Fibroblast of lung (primary cell): ENCODE measurements around the gene OR6S1. TPM values are rescaled to one million over a fixed set of nuclear protein-coding genes. Genes with fewer than 3 reads are reported as not detected.

Experiments used
- DNase-seq, 2 donors: peaks; one replicate each; pipeline versions ENCODE4 v3.0.0 to v3.0.0-alpha.2; 2010; ENCODE audit warnings: low read depth in 2 of 2
- H2AFZ ChIP-seq: 2 replicates; pipeline ENCODE4 v1.5.1; 2012; ENCODE audit warnings: low read length, control low read depth, inconsistent platforms
- H3K27ac ChIP-seq: 2 replicates; pipeline ENCODE4 v1.5.1; 2011; ENCODE audit warnings: low read length, control low read depth; ENCODE audit not compliant: insufficient read depth
- H3K27me3 ChIP-seq: 2 replicates; pipeline ENCODE4 v1.5.1; 2011; ENCODE audit warnings: mild to moderate bottlenecking, low read length; ENCODE audit not compliant: control insufficient read depth, insufficient read depth
- H3K36me3 ChIP-seq: 2 replicates; pipeline ENCODE4 v1.5.1; 2011; ENCODE audit warnings: low read length; ENCODE audit not compliant: control insufficient read depth, insufficient read depth
- H3K4me1 ChIP-seq: 2 replicates; pipeline ENCODE4 v1.5.1; 2011; ENCODE audit warnings: low read length; ENCODE audit not compliant: control insufficient read depth, insufficient read depth; ENCODE audit errors: extremely low read depth
- H3K4me2 ChIP-seq: 2 replicates; pipeline ENCODE4 v1.5.1; 2011; ENCODE audit warnings: low read length, control low read depth; ENCODE audit not compliant: insufficient read depth; ENCODE audit errors: extremely low read depth
- H3K4me3 ChIP-seq, 4 experiments: fragments of 200-600 bp in 1 of 4; sonication (generic) in 1 of 4; replicated peaks in 1 of 4; 2 replicates each; pipeline ENCODE4 v1.5.1; 2011 to 2016; ENCODE audit warnings: low read length in 4 of 4, low read depth in 3 of 4, mild to moderate bottlenecking in 3 of 4, control low read depth in 2 of 4, inconsistent platforms in 1 of 4, mixed read lengths in 1 of 4; ENCODE audit not compliant: insufficient read depth in 1 of 4; ENCODE audit errors: control extremely low read depth in 1 of 4
- H3K79me2 ChIP-seq: 2 replicates; pipeline ENCODE4 v1.5.1; 2012; ENCODE audit warnings: mild to moderate bottlenecking, low read length, inconsistent platforms; ENCODE audit not compliant: control insufficient read depth, insufficient read depth
- H3K9ac ChIP-seq: 2 replicates; pipeline ENCODE4 v1.5.1; 2011; ENCODE audit warnings: mild to moderate bottlenecking, low read length, control low read depth; ENCODE audit not compliant: insufficient read depth
- H3K9me3 ChIP-seq: 2 replicates; pipeline ENCODE4 v1.5.1; 2012; ENCODE audit warnings: low read depth, low read length; ENCODE audit not compliant: control insufficient read depth, insufficient read depth
- H4K20me1 ChIP-seq: 2 replicates; pipeline ENCODE4 v1.5.1; 2011; ENCODE audit warnings: low read length; ENCODE audit not compliant: control insufficient read depth, insufficient read depth; ENCODE audit errors: extremely low read depth
- CTCF ChIP-seq, 2 donors: IDR thresholded peaks in 1 of 2; conservative IDR thresholded peaks in 1 of 2; 1 replicate in 1 of 2; 2 replicates in 1 of 2; pipeline ENCODE4 v1.5.1; 2011 to 2012; ENCODE audit warnings: low read length in 2 of 2, control low read depth in 1 of 2, inconsistent platforms in 1 of 2, low read depth in 1 of 2, mild to moderate bottlenecking in 1 of 2
- EZH2 ChIP-seq: IDR thresholded peaks from 2 replicates; pipeline ENCODE4 v1.5.1; 2012; ENCODE audit warnings: low read length, control low read depth, mild to moderate bottlenecking; ENCODE audit errors: missing control alignments
- polyA plus RNA-seq, 2 donors: library from polyadenylated mRNA; depleted of rRNA in 1 of 2; stranded (reverse) in 1 of 2; unstranded in 1 of 2; fragments of >200 nt; gene quantifications; 2 replicates each; pipeline ENCODE4 v1.2.1, GENCODE V29; 2011 to 2012; ENCODE audit warnings: missing spikeins in 1 of 2
- total RNA-seq: library from RNA; depleted of rRNA; stranded (reverse); fragments of >200 nt; gene quantifications from 2 replicates; pipeline ENCODE4 v1.2.1, GENCODE V29; 2014

Gene OR6S1
- total and polyA plus RNA-seq, 2 donors (not counting 1 experiment from before 2014, with no cell fraction given) = not detected

- Histone ChIP-seq H3K79me2 (no peaks in the 10 kb centered on the region), H3K4me2 (peak overlapping the region; percentile 96), H3K27me3 (no peaks in the 10 kb centered on the region), H3K4me1 (no peaks in the 10 kb centered on the region), H3K27ac (peak overlapping the region; percentile 99), H3K36me3 (no peaks in the 10 kb centered on the region), H4K20me1 (no peaks in the 10 kb centered on the region), H3K4me3 (peak overlapping the region; percentile 82 to 99 (median 92)), H3K9ac (peak overlapping the region; percentile 26), H3K9me3 (no peaks in the 10 kb centered on the region), H2AFZ (peak overlapping the region; percentile 95)
- DNase-seq = no peak
- TF ChIP-seq CTCF (conservative IDR thresholded peaks at IDR 0.05 in 1 of 2, IDR thresholded peaks at IDR 0.05 in 1 of 2; ENCODE audit: low read depth in 1 of 2, low read length in 2 of 2) (no peak), EZH2 (no peak)
Observed at GRCh38 chr14:20680843-20681347, 39.4 kb upstream of the OR6S1 start.

GRCh38 chr14:20680363-20680762, 38.9 kb upstream of the OR6S1 start:
- no peaks in the 10 kb centered on the region for H3K36me3 ChIP-seq
- DNase-seq = no peak
- H2AFZ ChIP-seq = no peak overlapping the region
- no peak overlapping the region for H3K27ac ChIP-seq
- no peaks in the 10 kb centered on the region for H3K4me1 ChIP-seq
- H3K27me3 ChIP-seq = no peaks in the 10 kb centered on the region
- no peaks in the 10 kb centered on the region for H3K9me3 ChIP-seq
- H4K20me1 ChIP-seq = no peaks in the 10 kb centered on the region
- no peak overlapping the region for H3K9ac ChIP-seq
- TF ChIP-seq CTCF (conservative IDR thresholded peaks at IDR 0.05 in 1 of 2, IDR thresholded peaks at IDR 0.05 in 1 of 2; ENCODE audit: low read depth in 1 of 2, low read length in 2 of 2) = no peak
- TF ChIP-seq EZH2 = no peak
- no peaks in the 10 kb centered on the region for H3K79me2 ChIP-seq
- no peak overlapping the region for H3K4me2 ChIP-seq
- peak overlapping the region in 1 of 4 experiments; percentile 92 for H3K4me3 ChIP-seq

- Histone ChIP-seq H2AFZ (no peak overlapping the region), H3K9ac (no peak overlapping the region), H3K79me2 (no peaks in the 10 kb centered on the region), H3K4me2 (no peak overlapping the region), H3K27ac (no peak overlapping the region), H3K9me3 (no peaks in the 10 kb centered on the region), H3K36me3 (no peaks in the 10 kb centered on the region), H3K4me1 (no peaks in the 10 kb centered on the region), H3K27me3 (no peaks in the 10 kb centered on the region), H3K4me3 (no peak overlapping the region), H4K20me1 (no peaks in the 10 kb centered on the region)
- TF ChIP-seq CTCF (conservative IDR thresholded peaks at IDR 0.05 in 1 of 2, IDR thresholded peaks at IDR 0.05 in 1 of 2; ENCODE audit: low read depth in 1 of 2, low read length in 2 of 2) (no peak), EZH2 (no peak)
- DNase-seq = peak in 1 of 2 donors; percentile 28
Observed at GRCh38 chr14:20679907-20680306, 38.4 kb upstream of the OR6S1 start.
